Left ventricle myocardium inferior (tissue), 1 donor: Measurements from ENCODE around the gene TNIP1. TPM values are rescaled to one million over a fixed set of nuclear protein-coding genes. Genes with fewer than 3 reads are reported as not detected.
A peak's percentile ranks its signal among the peaks of the same experiment; 100 is the strongest.

Experiments
- DNase-seq: peaks from one replicate; pipeline ENCODE4 v3.0.0-alpha.2; 2020
- H3K27ac ChIP-seq: fragments of 200-600 bp; replicated peaks from 2 replicates; pipeline ENCODE4 v1.8.0; 2021
- H3K27me3 ChIP-seq: fragments of 200-600 bp; 2 replicates; pipeline ENCODE4 v1.8.0; 2021; ENCODE audit warnings: low read depth
- H3K36me3 ChIP-seq: fragments of 200-600 bp; 2 replicates; pipeline ENCODE4 v1.8.0; 2021
- H3K4me1 ChIP-seq: fragments of 200-600 bp; 2 replicates; pipeline ENCODE4 v1.8.0; 2021
- H3K4me3 ChIP-seq: fragments of 200-600 bp; 2 replicates; pipeline ENCODE4 v1.8.0; 2021; ENCODE audit warnings: mild to moderate bottlenecking, moderate library complexity
- H3K9me3 ChIP-seq: fragments of 200-600 bp; replicated peaks from 2 replicates; pipeline ENCODE4 v1.8.0; 2021
- intact Hi-C: fragments of 100-400 bp; cut with micrococcal nuclease; formaldehyde crosslinking; loops from one replicate; pipeline ENCODE4 v1.11.0; 2022
- total RNA-seq: library from RNA; stranded (reverse); fragmentation: NEBNext Ultra II Directional; extraction: Animal tissue kit (Norgen Biotek cat#: 25700); gene quantifications from one replicate; pipeline ENCODE4 v1.2.1, GENCODE V29; 2021
- TF ChIP-seq, protein P1 (sequence below): fragments of 200-600 bp; IDR thresholded peaks from 2 replicates; pipeline ENCODE4 v1.8.0; 2021; ENCODE audit warnings: antibody characterized with exemption, mild to moderate bottlenecking, borderline replicate concordance
- donor health status: DM: no; HTN: yes; CAD: no; lungs with severe emphysema.

Gene TNIP1
- total RNA-seq, 1 donor from 2014 or later, result 131 TPM

GRCh38 chr5:151019331-151019730 lies 61.5 kb downstream of the TNIP1 start:
- peak overlapping the region; percentile 97 for H3K27ac ChIP-seq
- intact Hi-C loops, result no loop called here
- peaks cover 6% of the 10 kb centered on the region for H3K36me3 ChIP-seq
- no peak for DNase-seq
- H3K4me3 ChIP-seq, result no peak overlapping the region
- TF ChIP-seq, protein P1, sequence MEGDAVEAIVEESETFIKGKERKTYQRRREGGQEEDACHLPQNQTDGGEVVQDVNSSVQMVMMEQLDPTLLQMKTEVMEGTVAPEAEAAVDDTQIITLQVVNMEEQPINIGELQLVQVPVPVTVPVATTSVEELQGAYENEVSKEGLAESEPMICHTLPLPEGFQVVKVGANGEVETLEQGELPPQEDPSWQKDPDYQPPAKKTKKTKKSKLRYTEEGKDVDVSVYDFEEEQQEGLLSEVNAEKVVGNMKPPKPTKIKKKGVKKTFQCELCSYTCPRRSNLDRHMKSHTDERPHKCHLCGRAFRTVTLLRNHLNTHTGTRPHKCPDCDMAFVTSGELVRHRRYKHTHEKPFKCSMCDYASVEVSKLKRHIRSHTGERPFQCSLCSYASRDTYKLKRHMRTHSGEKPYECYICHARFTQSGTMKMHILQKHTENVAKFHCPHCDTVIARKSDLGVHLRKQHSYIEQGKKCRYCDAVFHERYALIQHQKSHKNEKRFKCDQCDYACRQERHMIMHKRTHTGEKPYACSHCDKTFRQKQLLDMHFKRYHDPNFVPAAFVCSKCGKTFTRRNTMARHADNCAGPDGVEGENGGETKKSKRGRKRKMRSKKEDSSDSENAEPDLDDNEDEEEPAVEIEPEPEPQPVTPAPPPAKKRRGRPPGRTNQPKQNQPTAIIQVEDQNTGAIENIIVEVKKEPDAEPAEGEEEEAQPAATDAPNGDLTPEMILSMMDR, result no peak
- peaks cover 66% of the 10 kb centered on the region for H3K4me1 ChIP-seq
- H3K27me3 ChIP-seq, result no peaks in the 10 kb centered on the region
- no peaks in the 10 kb centered on the region for H3K9me3 ChIP-seq

DNA sequence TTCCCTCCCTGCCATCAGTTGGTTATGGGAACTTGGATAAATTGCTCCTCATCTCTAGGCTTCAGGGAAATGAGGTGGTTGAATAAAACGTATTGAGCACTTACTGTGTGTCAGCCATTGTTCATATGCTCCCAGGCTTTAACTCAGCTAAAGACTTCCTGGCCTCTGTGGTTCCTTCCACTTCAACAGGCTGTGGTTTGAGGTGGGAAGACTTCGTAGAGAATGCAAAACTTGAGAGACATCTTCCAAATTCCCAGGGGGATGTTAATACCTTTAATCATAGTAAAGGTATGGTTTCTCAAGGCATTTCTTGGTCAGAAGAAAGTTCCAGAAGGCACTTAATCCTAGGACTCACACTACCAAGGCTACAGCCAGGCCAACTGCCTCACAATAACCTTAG lies 62.0 kb downstream of the TNIP1 start:
- TF ChIP-seq, protein P1, result no peak
- Histone ChIP-seq H3K27me3 (no peaks in the 10 kb centered on the region), H3K9me3 (no peaks in the 10 kb centered on the region), H3K27ac (no peak overlapping the region), H3K36me3 (peaks cover 2% of the 10 kb centered on the region), H3K4me1 (peaks cover 61% of the 10 kb centered on the region), H3K4me3 (no peak overlapping the region)
- intact Hi-C loops, result no loop called here
- no peak for DNase-seq

DNA sequence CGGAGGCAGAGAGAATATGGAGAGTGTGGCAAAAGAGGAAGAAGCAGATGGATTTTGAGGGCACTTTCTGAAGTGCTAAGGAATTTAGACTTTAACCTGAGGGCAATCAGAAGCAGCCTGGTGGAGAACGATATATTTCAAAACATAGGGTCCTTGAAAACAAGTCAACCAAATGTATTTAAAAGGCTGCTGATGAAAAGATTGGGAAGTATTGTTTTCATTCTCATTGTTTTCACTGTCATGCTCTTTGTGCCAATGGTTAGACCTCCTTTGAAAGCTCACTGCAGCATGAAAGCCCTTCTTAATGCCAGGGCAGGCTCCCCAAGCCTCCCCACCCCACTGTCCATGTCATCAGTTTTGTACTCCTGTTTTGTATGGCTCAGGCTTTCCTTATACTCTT lies 62.9 kb downstream of the TNIP1 start:
- intact Hi-C loops, result no loop called here
- no peak for DNase-seq
- Histone ChIP-seq H3K27ac (no peak overlapping the region), H3K9me3 (no peaks in the 10 kb centered on the region), H3K4me1 (peaks cover 52% of the 10 kb centered on the region), H3K4me3 (no peak overlapping the region), H3K36me3 (no peaks in the 10 kb centered on the region), H3K27me3 (no peaks in the 10 kb centered on the region)
- TF ChIP-seq, protein P1, result no peak

GRCh38 chr5:151016700-151017099 lies 64.1 kb downstream of the TNIP1 start:
- TF ChIP-seq, protein P1, result no peak
- Histone ChIP-seq H3K27me3 (no peaks in the 10 kb centered on the region), H3K27ac (peak overlapping the region; percentile 37), H3K4me3 (no peak overlapping the region), H3K4me1 (peaks cover 40% of the 10 kb centered on the region), H3K9me3 (no peaks in the 10 kb centered on the region), H3K36me3 (no peaks in the 10 kb centered on the region)
- peak; percentile 43 for DNase-seq
- intact Hi-C loops, result no loop called here

GRCh38 chr5:151015974-151016587 lies 64.8 kb downstream of the TNIP1 start:
- intact Hi-C loops, result no loop called here
- Histone ChIP-seq H3K36me3 (no peaks in the 10 kb centered on the region), H3K4me1 (peaks cover 34% of the 10 kb centered on the region), H3K27ac (peak overlapping the region; percentile 37), H3K9me3 (no peaks in the 10 kb centered on the region), H3K27me3 (no peaks in the 10 kb centered on the region), H3K4me3 (no peak overlapping the region)
- no peak for DNase-seq
- TF ChIP-seq, protein P1, result no peak
